ENCODE measurements around the gene VPS13D. TPM values are rescaled to one million over a fixed set of nuclear protein-coding genes. Genes with fewer than 3 reads are reported as not detected.

VPS13D gene
- total RNA-seq, 6 experiments from 2014 or later, result 25.9 to 36.9 (median 30.8) TPM

DNA sequence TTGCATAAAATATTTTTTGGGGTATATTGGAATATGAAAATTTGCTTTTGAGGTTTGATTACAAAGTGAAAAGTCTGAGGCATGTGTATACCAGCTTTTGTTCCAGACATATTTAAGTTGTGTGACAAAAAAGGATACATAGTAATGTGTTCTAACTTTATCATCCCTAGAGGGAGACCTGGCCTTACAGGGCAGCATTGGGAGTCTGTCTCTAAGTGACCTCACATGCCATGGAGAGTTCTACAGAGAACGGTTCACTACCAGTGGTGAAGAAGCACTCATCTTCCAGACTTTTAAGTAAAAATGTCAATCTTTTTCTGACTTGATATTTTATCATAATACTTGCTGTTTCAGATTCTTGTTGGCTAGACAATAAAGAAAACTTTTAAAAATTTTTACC, 61.0 kb downstream of the VPS13D start:
- Histone ChIP-seq H3K36me3 (peaks cover 0 to 42% (median 12%) of the 10 kb centered on the region in 4 donors), H3K4me3 (no peak overlapping the region), H3K27ac (no peak overlapping the region), H3K27me3 (no peaks in the 10 kb centered on the region), H3K4me1 (no peaks in the 10 kb centered on the region), H3K9me3 (no peaks in the 10 kb centered on the region)
- TF ChIP-seq POLR2A (IDR thresholded peaks at IDR 0.05), result no peak
- TF ChIP-seq, protein P1, sequence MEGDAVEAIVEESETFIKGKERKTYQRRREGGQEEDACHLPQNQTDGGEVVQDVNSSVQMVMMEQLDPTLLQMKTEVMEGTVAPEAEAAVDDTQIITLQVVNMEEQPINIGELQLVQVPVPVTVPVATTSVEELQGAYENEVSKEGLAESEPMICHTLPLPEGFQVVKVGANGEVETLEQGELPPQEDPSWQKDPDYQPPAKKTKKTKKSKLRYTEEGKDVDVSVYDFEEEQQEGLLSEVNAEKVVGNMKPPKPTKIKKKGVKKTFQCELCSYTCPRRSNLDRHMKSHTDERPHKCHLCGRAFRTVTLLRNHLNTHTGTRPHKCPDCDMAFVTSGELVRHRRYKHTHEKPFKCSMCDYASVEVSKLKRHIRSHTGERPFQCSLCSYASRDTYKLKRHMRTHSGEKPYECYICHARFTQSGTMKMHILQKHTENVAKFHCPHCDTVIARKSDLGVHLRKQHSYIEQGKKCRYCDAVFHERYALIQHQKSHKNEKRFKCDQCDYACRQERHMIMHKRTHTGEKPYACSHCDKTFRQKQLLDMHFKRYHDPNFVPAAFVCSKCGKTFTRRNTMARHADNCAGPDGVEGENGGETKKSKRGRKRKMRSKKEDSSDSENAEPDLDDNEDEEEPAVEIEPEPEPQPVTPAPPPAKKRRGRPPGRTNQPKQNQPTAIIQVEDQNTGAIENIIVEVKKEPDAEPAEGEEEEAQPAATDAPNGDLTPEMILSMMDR (IDR thresholded peaks at IDR 0.05), result no peak
- DNase-seq (no peak), ATAC-seq (no peak)
- intact Hi-C loops (cut with DNase I), result no loop called here
- WGBS (ENCODE audit: insufficient coverage, low coverage, low lambda C conversion rate, missing lambda C conversion rate), result 78% methylated on average over 1 of the region's 1 CpG

DNA sequence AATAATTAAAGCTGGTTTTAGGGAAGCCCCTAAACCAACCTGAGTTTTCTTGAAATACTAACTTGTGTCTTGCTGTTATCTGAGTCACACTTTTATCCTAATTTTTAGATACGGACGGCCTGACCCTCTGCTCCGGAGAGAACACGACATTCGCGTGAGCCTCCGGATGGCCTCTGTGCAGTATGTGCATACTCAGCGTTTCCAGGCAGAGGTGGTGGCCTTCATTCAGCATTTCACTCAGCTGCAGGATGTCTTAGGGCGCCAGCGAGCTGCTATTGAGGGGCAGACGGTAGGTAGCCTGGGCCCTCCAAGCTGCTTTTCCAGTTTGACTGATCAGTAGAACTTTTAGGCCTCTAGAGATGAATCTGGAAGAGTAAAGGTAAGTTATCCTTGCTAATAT, 63.6 kb downstream of the VPS13D start:
- 71% methylated on average over 9 of the region's 11 CpGs for WGBS (ENCODE audit: insufficient coverage, low coverage, low lambda C conversion rate, missing lambda C conversion rate)
- ATAC-seq (peak; percentile 52 to 85 (median 66)), DNase-seq (no peak)
- Histone ChIP-seq H3K4me1 (no peaks in the 10 kb centered on the region), H3K27ac (no peak overlapping the region), H3K36me3 (peaks cover 0 to 64% (median 12%) of the 10 kb centered on the region in 4 donors), H3K27me3 (no peaks in the 10 kb centered on the region), H3K4me3 (no peak overlapping the region), H3K9me3 (no peaks in the 10 kb centered on the region)
- intact Hi-C loops (cut with DNase I), result no loop called here
- no peak for TF ChIP-seq POLR2A (IDR thresholded peaks at IDR 0.05)
- TF ChIP-seq, protein P1 (IDR thresholded peaks at IDR 0.05), result no peak

DNA sequence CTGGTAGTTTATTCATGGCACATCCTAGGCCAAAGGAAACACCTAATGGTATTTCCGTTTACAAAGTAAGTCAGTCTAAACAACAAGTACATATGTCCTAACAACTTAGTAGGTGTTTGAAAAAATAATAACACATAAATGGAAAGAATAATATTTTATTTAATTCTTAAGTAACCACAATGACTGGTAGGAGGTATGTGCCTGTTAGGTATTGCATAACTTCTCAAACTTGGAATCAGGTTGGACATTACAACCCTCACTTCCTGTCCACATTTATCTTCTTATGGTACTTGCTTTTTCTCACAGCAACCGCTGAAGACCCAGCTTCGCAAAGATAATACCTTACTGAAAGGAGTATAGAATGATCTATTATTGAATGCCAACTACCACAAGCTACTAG, 64.2 kb downstream of the VPS13D start:
- H3K9me3 ChIP-seq, result no peaks in the 10 kb centered on the region
- ATAC-seq (no peak), DNase-seq (no peak)
- H3K4me3 ChIP-seq, result no peak overlapping the region
- TF ChIP-seq, protein P1 (IDR thresholded peaks at IDR 0.05), result no peak
- TF ChIP-seq POLR2A (IDR thresholded peaks at IDR 0.05), result no peak
- 78% methylated on average over 3 of the region's 3 CpGs for WGBS (ENCODE audit: insufficient coverage, low coverage, low lambda C conversion rate, missing lambda C conversion rate)
- intact Hi-C loops (cut with DNase I), result no loop called here
- peaks cover 0 to 65% (median 12%) of the 10 kb centered on the region in 4 donors for H3K36me3 ChIP-seq
- no peaks in the 10 kb centered on the region for H3K27me3 ChIP-seq
- no peak overlapping the region for H3K27ac ChIP-seq
- H3K4me1 ChIP-seq, result no peaks in the 10 kb centered on the region

DNA sequence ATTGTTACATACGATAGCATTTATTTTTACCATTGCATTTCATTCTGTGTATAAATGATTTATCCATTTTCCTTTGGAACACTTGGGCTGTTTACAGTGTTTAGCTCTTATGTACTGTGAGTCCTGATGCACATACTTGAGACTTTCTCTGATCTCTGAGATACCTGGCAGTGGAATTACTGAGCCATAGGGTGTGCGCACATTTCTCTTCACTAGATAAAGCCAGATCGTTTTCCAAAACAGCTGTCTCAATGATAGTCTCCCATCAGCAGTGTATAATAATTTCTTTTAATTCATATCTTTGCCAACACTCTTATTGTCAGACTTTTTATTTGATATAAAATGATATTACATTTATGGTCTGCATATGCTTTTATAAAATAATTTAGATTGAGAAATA, 66.2 kb downstream of the VPS13D start:
- no peaks in the 10 kb centered on the region for H3K27me3 ChIP-seq
- no peak for ATAC-seq
- TF ChIP-seq POLR2A (IDR thresholded peaks at IDR 0.05), result no peak
- TF ChIP-seq, protein P1 (IDR thresholded peaks at IDR 0.05), result no peak
- no peak for DNase-seq
- no peak overlapping the region for H3K27ac ChIP-seq
- H3K36me3 ChIP-seq, result peaks cover 0 to 75% (median 13%) of the 10 kb centered on the region in 4 donors
- intact Hi-C loops (cut with DNase I), result no loop called here
- H3K4me1 ChIP-seq, result no peaks in the 10 kb centered on the region
- 74% methylated on average over 3 of the region's 3 CpGs for WGBS (ENCODE audit: insufficient coverage, low coverage, low lambda C conversion rate, missing lambda C conversion rate)
- H3K4me3 ChIP-seq, result no peak overlapping the region
- no peaks in the 10 kb centered on the region for H3K9me3 ChIP-seq

DNA sequence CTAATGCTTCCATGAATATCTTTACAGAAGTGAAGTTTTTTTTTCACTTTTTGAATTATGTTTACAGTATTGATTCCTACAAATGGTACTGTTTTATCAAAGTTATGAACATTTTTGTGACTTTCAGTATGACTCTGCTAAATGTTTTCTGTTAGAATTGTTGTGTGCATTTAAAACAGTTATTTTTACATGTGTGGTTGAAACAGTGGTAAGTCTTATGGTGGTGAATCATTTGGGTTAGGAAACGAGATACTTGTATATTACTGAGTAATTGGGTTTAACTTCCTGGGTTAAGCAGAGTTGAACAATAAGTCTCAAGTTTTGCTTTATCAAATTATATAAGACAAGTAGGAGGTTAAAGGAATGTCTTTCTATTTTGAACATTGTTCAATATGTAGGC, 66.8 kb downstream of the VPS13D start:
- 47% methylated on average over 1 of the region's 1 CpG for WGBS (ENCODE audit: insufficient coverage, low coverage, low lambda C conversion rate, missing lambda C conversion rate)
- DNase-seq (no peak), ATAC-seq (no peak)
- Histone ChIP-seq H3K27ac (no peak overlapping the region), H3K9me3 (no peaks in the 10 kb centered on the region), H3K4me1 (no peaks in the 10 kb centered on the region), H3K36me3 (peaks cover 0 to 75% (median 11%) of the 10 kb centered on the region in 4 donors), H3K27me3 (no peaks in the 10 kb centered on the region), H3K4me3 (no peak overlapping the region)
- intact Hi-C loops (cut with DNase I), result no loop called here
- TF ChIP-seq, protein P1 (IDR thresholded peaks at IDR 0.05), result no peak
- TF ChIP-seq POLR2A (IDR thresholded peaks at IDR 0.05), result no peak

All from right lobe of liver (tissue), 6 donors.